Neural crest cell (in vitro differentiated cells): Measurements from ENCODE around the gene NEB. TPM values are rescaled to one million over a fixed set of nuclear protein-coding genes. Genes with fewer than 3 reads are reported as not detected.

Experiments used
- DNase-seq: peaks from one replicate; pipeline ENCODE4 v3.0.0; 2021; ENCODE audit warnings: low read depth, mixed read lengths, low spot score
- H3K27ac Mint-ChIP-seq: one replicate; pipeline ENCODE4 v1.8.0; 2021; ENCODE audit warnings: mild to moderate bottlenecking, mixed read lengths; ENCODE audit not compliant: unreplicated experiment
- H3K27me3 Mint-ChIP-seq: 2 replicates; pipeline ENCODE4 v1.8.0; 2021; ENCODE audit warnings: low read depth, mild to moderate bottlenecking, mixed read lengths
- H3K36me3 Mint-ChIP-seq: 2 replicates; pipeline ENCODE4 v1.8.0; 2021; ENCODE audit warnings: low read depth, mild to moderate bottlenecking, mixed read lengths
- H3K4me1 Mint-ChIP-seq: 2 replicates; pipeline ENCODE4 v1.8.0; 2021; ENCODE audit warnings: mixed read lengths
- H3K4me3 Mint-ChIP-seq: one replicate; pipeline ENCODE4 v1.8.0; 2021; ENCODE audit warnings: mild to moderate bottlenecking, mixed read lengths
- H3K9me3 Mint-ChIP-seq: 2 replicates; pipeline ENCODE4 v1.8.0; 2021; ENCODE audit warnings: mixed read lengths
- CTCF ChIP-seq: fragments of 200-600 bp; sonication (generic); conservative IDR thresholded peaks from 2 replicates; pipeline ENCODE4 v1.5.0; 2021; ENCODE audit warnings: antibody characterized with exemption, mild to moderate bottlenecking
- total RNA-seq: library from RNA; stranded (reverse); gene quantifications from 2 replicates; pipeline ENCODE4 v1.2.1, GENCODE V29; 2021

Gene NEB
- total RNA-seq, 1 donor from 2014 or later, result 0.77 TPM

- DNase-seq, result no peak
- H3K4me3 Mint-ChIP-seq, result no peak overlapping the region
- H3K27ac Mint-ChIP-seq, result no peak overlapping the region
- H3K27me3 Mint-ChIP-seq, result no peaks in the 10 kb centered on the region
- no peaks in the 10 kb centered on the region for H3K9me3 Mint-ChIP-seq
- no peak for TF ChIP-seq CTCF
- H3K4me1 Mint-ChIP-seq, result peaks cover 6% of the 10 kb centered on the region
- no peaks in the 10 kb centered on the region for H3K36me3 Mint-ChIP-seq
Measured at GRCh38 chr2:151679994-151680393, 54.3 kb downstream of the NEB start.

- H3K27ac Mint-ChIP-seq, result no peak overlapping the region
- H3K4me3 Mint-ChIP-seq, result no peak overlapping the region
- DNase-seq, result no peak
- H3K4me1 Mint-ChIP-seq, result peaks cover 6% of the 10 kb centered on the region
- no peak for TF ChIP-seq CTCF
- H3K27me3 Mint-ChIP-seq, result no peaks in the 10 kb centered on the region
- no peaks in the 10 kb centered on the region for H3K9me3 Mint-ChIP-seq
- H3K36me3 Mint-ChIP-seq, result no peaks in the 10 kb centered on the region
Measured at GRCh38 chr2:151678849-151679248, 55.4 kb downstream of the NEB start.

- no peak for TF ChIP-seq CTCF
- Mint-ChIP-seq H3K36me3 (no peaks in the 10 kb centered on the region), H3K27ac (no peak overlapping the region), H3K9me3 (no peaks in the 10 kb centered on the region), H3K4me1 (no peaks in the 10 kb centered on the region), H3K27me3 (no peaks in the 10 kb centered on the region), H3K4me3 (no peak overlapping the region)
- DNase-seq, result no peak
Measured at GRCh38 chr2:151673016-151673415, 61.3 kb downstream of the NEB start.

- no peaks in the 10 kb centered on the region for H3K36me3 Mint-ChIP-seq
- no peaks in the 10 kb centered on the region for H3K9me3 Mint-ChIP-seq
- H3K4me3 Mint-ChIP-seq, result no peak overlapping the region
- H3K4me1 Mint-ChIP-seq, result no peaks in the 10 kb centered on the region
- DNase-seq, result no peak
- H3K27ac Mint-ChIP-seq, result no peak overlapping the region
- TF ChIP-seq CTCF, result no peak
- no peaks in the 10 kb centered on the region for H3K27me3 Mint-ChIP-seq
Measured at GRCh38 chr2:151672277-151672676, 62.0 kb downstream of the NEB start.

- no peaks in the 10 kb centered on the region for H3K4me1 Mint-ChIP-seq
- no peaks in the 10 kb centered on the region for H3K9me3 Mint-ChIP-seq
- TF ChIP-seq CTCF, result no peak
- H3K4me3 Mint-ChIP-seq, result no peak overlapping the region
- DNase-seq, result no peak
- no peak overlapping the region for H3K27ac Mint-ChIP-seq
- H3K36me3 Mint-ChIP-seq, result no peaks in the 10 kb centered on the region
- H3K27me3 Mint-ChIP-seq, result no peaks in the 10 kb centered on the region
Measured at GRCh38 chr2:151670846-151671597, 63.3 kb downstream of the NEB start.
